HepG2 (cell line): Measurements from ENCODE around the gene ABCA3. TPM values are rescaled to one million over a fixed set of nuclear protein-coding genes. Genes with fewer than 3 reads are reported as not detected.

ENCODE experiments used
- FOXA3 ChIP-seq: IDR thresholded peaks from 2 replicates; pipeline ENCODE4 v1.6.1; 2016; ENCODE audit warnings: missing genetic modification reagents, missing compliant biosample characterization
- FOXO1 ChIP-seq: sonication (generic); formaldehyde crosslinking; IDR thresholded peaks from 2 replicates; pipeline ENCODE4 v1.4.0; 2020; ENCODE audit warnings: missing genetic modification reagents
- HNRNPK ChIP-seq: fragments of 200-400 bp; formaldehyde crosslinking; IDR thresholded peaks from 2 replicates; pipeline ENCODE4 v1.6.1; 2018; ENCODE audit warnings: low read length, low read depth, moderate library complexity, mild to moderate bottlenecking; ENCODE audit not compliant: poor library complexity, severe bottlenecking
- KLF9 ChIP-seq: IDR thresholded peaks from 2 replicates; pipeline ENCODE4 v1.6.1; 2016; ENCODE audit warnings: low read depth
- NAIF1 ChIP-seq: sonication (generic); formaldehyde crosslinking; IDR thresholded peaks from 2 replicates; pipeline ENCODE4 v1.5.0; 2020; ENCODE audit warnings: mild to moderate bottlenecking, missing genetic modification reagents, borderline replicate concordance
- SIX1 ChIP-seq: sonication (generic); formaldehyde crosslinking; IDR thresholded peaks from 2 replicates; pipeline ENCODE4 v1.4.0; 2020; ENCODE audit warnings: missing genetic modification reagents, borderline replicate concordance
- TARDBP ChIP-seq: sonication (generic); formaldehyde crosslinking; IDR thresholded peaks from 2 replicates; pipeline ENCODE4 v1.8.0; 2022; ENCODE audit warnings: mild to moderate bottlenecking, missing genetic modification reagents
- TFDP2 ChIP-seq: sonication (generic); formaldehyde crosslinking; IDR thresholded peaks from 2 replicates; pipeline ENCODE4 v1.4.0; 2020; ENCODE audit warnings: missing genetic modification reagents
- TRIM22 ChIP-seq: fragments of 450-650 bp; IDR thresholded peaks from 2 replicates; pipeline ENCODE4 v1.6.1; 2017
- U2AF1 ChIP-seq: fragments of 200-400 bp; formaldehyde crosslinking; optimal IDR thresholded peaks from 2 replicates; pipeline ENCODE3; 2017; ENCODE audit warnings: mild to moderate bottlenecking, low read depth, low read length
- ZBTB34 ChIP-seq: sonication (generic); formaldehyde crosslinking; IDR thresholded peaks from 2 replicates; pipeline ENCODE4 v1.8.0; 2022; ENCODE audit warnings: mild to moderate bottlenecking, missing genetic modification reagents
- ZMAT3 ChIP-seq: sonication (generic); formaldehyde crosslinking; conservative IDR thresholded peaks from 2 replicates; pipeline ENCODE4 v1.7.0; 2021; ENCODE audit warnings: missing genetic modification reagents
- ZNF335 ChIP-seq: sonication (generic); formaldehyde crosslinking; IDR thresholded peaks from 2 replicates; pipeline ENCODE4 v1.4.0; 2020; ENCODE audit warnings: missing genetic modification reagents
- ZNF646 ChIP-seq: sonication (generic); formaldehyde crosslinking; IDR thresholded peaks from 2 replicates; pipeline ENCODE4 v1.9.0; 2021; ENCODE audit warnings: mild to moderate bottlenecking, missing genetic modification reagents
- ZNF709 ChIP-seq: sonication (generic); formaldehyde crosslinking; IDR thresholded peaks from 2 replicates; pipeline ENCODE4 v1.5.0; 2020; ENCODE audit warnings: mild to moderate bottlenecking, missing genetic modification reagents
- ZNF792 ChIP-seq: IDR thresholded peaks from 2 replicates; pipeline ENCODE4 v1.6.1; 2016
- ZNF841 ChIP-seq: sonication (generic); formaldehyde crosslinking; IDR thresholded peaks from 2 replicates; pipeline ENCODE4 v1.8.1; 2023; ENCODE audit warnings: missing genetic modification reagents, borderline replicate concordance
- ZNF879 ChIP-seq: sonication (generic); formaldehyde crosslinking; IDR thresholded peaks from 2 replicates; pipeline ENCODE4 v1.8.1; 2023; ENCODE audit warnings: missing genetic modification reagents
- polyA plus RNA-seq, 8 experiments: library from polyadenylated mRNA; depleted of rRNA in 3 of 8; stranded (reverse) in 7 of 8; unstranded in 1 of 8; fragments of >200 nt; fragmentation: Illumina TruSeq in 4 of 8; extraction: Trizol in 4 of 8; gene quantifications; 2 replicates each; pipeline versions ENCODE4 v1.2.1 to v1.2.3, GENCODE V29; 2011 to 2016; ENCODE audit warnings: low read depth in 4 of 8, missing spikeins in 1 of 8, mixed read lengths in 1 of 8; ENCODE audit not compliant: insufficient read depth in 1 of 8
- total RNA-seq, 5 experiments: library from RNA; depleted of rRNA; stranded (reverse); fragments of >200 nt; fragmentation: Illumina TruSeq; extraction: Trizol; gene quantifications; 2 replicates each; pipeline ENCODE4 v1.2.3, GENCODE V29; 2016; ENCODE audit warnings: low read depth in 1 of 5

Gene ABCA3
- total and polyA plus RNA-seq, 2 of the 13 experiments (the other 11 are each of a cell fraction or from before 2014, with no cell fraction given) = 0.60 to 1.5 TPM

- TF ChIP-seq TFDP2 (CRISPR knock-in tag) (peak; percentile 83), NAIF1 (peak; percentile 9; the same call in 1 of the 2 replicates), U2AF1 (peak; percentile 51), ZNF841 (0 out of 2 replicates have a peak, but pooled peaks have one; percentile 70), FOXA3 (CRISPR knock-in tag) (peak; percentile 71; the same call in 1 of the 2 replicates), ZNF709 (CRISPR knock-in tag) (peak; percentile 67; the same call in 1 of the 2 replicates), TARDBP (CRISPR knock-in tag) (peak; percentile 91), KLF9 (CRISPR knock-in tag) (peak; percentile 25; the same call in 1 of the 2 replicates), ZNF792 (CRISPR knock-in tag) (peak; percentile 71; the same call in 1 of the 2 replicates), TRIM22 (no peak), ZBTB34 (CRISPR knock-in tag) (peak; percentile 86), ZMAT3 (CRISPR knock-in tag) (peak; percentile 72), ZNF879 (CRISPR knock-in tag) (0 out of 2 replicates have a peak, but pooled peaks have one; percentile 24), HNRNPK (peak; percentile 70), ZNF646 (no peak; the same call in 1 of the 2 replicates), ZNF335 (CRISPR knock-in tag) (no peak; the same call in 1 of the 2 replicates), SIX1 (no peak), FOXO1 (CRISPR knock-in tag) (no peak; the same call in 1 of the 2 replicates)
These were observed 89.0 kb downstream of the ABCA3 start, which contains the start of gene ECI1 (continued) for GRCh38 chr16:2251296-2252111.
